HL-60 (cell line): ENCODE measurements around the gene IGFN1.

Experiments
- CTCF ChIP-seq: IDR thresholded peaks from one replicate; pipeline ENCODE4 v1.5.1; 2011; ENCODE audit warnings: low read length, control low read depth, inconsistent platforms; ENCODE audit not compliant: insufficient read depth
- TF ChIP-seq, protein P1 (sequence below): IDR thresholded peaks from 2 replicates; pipeline ENCODE4 v1.6.1; 2012; ENCODE audit warnings: low read depth; ENCODE audit not compliant: insufficient replicate concordance

- TF ChIP-seq CTCF = no peak
- TF ChIP-seq, protein P1, sequence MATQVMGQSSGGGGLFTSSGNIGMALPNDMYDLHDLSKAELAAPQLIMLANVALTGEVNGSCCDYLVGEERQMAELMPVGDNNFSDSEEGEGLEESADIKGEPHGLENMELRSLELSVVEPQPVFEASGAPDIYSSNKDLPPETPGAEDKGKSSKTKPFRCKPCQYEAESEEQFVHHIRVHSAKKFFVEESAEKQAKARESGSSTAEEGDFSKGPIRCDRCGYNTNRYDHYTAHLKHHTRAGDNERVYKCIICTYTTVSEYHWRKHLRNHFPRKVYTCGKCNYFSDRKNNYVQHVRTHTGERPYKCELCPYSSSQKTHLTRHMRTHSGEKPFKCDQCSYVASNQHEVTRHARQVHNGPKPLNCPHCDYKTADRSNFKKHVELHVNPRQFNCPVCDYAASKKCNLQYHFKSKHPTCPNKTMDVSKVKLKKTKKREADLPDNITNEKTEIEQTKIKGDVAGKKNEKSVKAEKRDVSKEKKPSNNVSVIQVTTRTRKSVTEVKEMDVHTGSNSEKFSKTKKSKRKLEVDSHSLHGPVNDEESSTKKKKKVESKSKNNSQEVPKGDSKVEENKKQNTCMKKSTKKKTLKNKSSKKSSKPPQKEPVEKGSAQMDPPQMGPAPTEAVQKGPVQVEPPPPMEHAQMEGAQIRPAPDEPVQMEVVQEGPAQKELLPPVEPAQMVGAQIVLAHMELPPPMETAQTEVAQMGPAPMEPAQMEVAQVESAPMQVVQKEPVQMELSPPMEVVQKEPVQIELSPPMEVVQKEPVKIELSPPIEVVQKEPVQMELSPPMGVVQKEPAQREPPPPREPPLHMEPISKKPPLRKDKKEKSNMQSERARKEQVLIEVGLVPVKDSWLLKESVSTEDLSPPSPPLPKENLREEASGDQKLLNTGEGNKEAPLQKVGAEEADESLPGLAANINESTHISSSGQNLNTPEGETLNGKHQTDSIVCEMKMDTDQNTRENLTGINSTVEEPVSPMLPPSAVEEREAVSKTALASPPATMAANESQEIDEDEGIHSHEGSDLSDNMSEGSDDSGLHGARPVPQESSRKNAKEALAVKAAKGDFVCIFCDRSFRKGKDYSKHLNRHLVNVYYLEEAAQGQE = no peak
These were observed 16.4 kb downstream of the IGFN1 start for GRCh38 chr1:201207046-201207445.
